GM23338 (cell line): ENCODE data around the gene DLG5. TPM values are rescaled to one million over a fixed set of nuclear protein-coding genes. Genes with fewer than 3 reads are reported as not detected.
A peak's percentile ranks its signal among the peaks of the same experiment; 100 is the strongest.

Source experiments
- ATAC-seq: fragments of 200-7000 bp; cut with Tn5 transposase; 3 replicates; pipeline ENCODE4 v1.9.1; 2020
- DNase-seq: peaks from one replicate; pipeline ENCODE4 v3.0.0-alpha.2; 2015; ENCODE audit warnings: low spot score
- H2AFZ ChIP-seq: fragments of 200-600 bp; sonication (generic); 2 replicates; pipeline ENCODE4 v1.8.0; 2016; ENCODE audit warnings: antibody characterized with exemption, mild to moderate bottlenecking, moderate library complexity
- H3F3A ChIP-seq: fragments of 200-600 bp; sonication (generic); replicated peaks from 2 replicates; pipeline ENCODE4 v1.8.0; 2017; ENCODE audit warnings: antibody characterized with exemption, mixed run types, low read depth
- H3K27ac ChIP-seq: fragments of 200-600 bp; sonication (generic); 2 replicates; pipeline ENCODE4 v1.6.1; 2016; ENCODE audit warnings: low read depth
- H3K27me3 ChIP-seq: fragments of 200-600 bp; sonication (generic); 2 replicates; pipeline ENCODE4 v1.8.0; 2016; ENCODE audit warnings: mild to moderate bottlenecking, mixed run types, moderate library complexity; ENCODE audit not compliant: insufficient read depth
- H3K36me3 ChIP-seq: fragments of 200-600 bp; sonication (generic); 2 replicates; pipeline ENCODE4 v1.8.0; 2016; ENCODE audit warnings: mild to moderate bottlenecking; ENCODE audit not compliant: insufficient read depth
- H3K4me1 ChIP-seq: fragments of 200-600 bp; sonication (generic); 2 replicates; pipeline ENCODE4 v1.8.0; 2016; ENCODE audit warnings: mild to moderate bottlenecking, moderate library complexity; ENCODE audit not compliant: insufficient read depth
- H3K4me2 ChIP-seq: fragments of 200-600 bp; sonication (generic); 2 replicates; pipeline ENCODE4 v1.7.1; 2017; ENCODE audit warnings: mixed run types
- H3K4me3 ChIP-seq: fragments of 200-600 bp; sonication (generic); 2 replicates; pipeline ENCODE4 v1.6.1; 2016; ENCODE audit warnings: mixed run types
- H3K79me2 ChIP-seq: fragments of 200-600 bp; sonication (generic); replicated peaks from 2 replicates; pipeline ENCODE4 v1.8.0; 2017; ENCODE audit warnings: mild to moderate bottlenecking; ENCODE audit not compliant: insufficient read depth
- H3K9me2 ChIP-seq: fragments of 200-600 bp; sonication (generic); 2 replicates; pipeline ENCODE4 v1.8.0; 2017; ENCODE audit not compliant: insufficient read depth
- H4K20me1 ChIP-seq: fragments of 200-600 bp; sonication (generic); replicated peaks from 2 replicates; pipeline ENCODE4 v1.8.0; 2017; ENCODE audit warnings: mild to moderate bottlenecking; ENCODE audit not compliant: insufficient read depth
- H3K27ac Mint-ChIP-seq: 2 replicates; pipeline ENCODE4 v1.8.0; 2020; ENCODE audit warnings: inconsistent platforms, mild to moderate bottlenecking, moderate library complexity, mixed read lengths
- H3K27me3 Mint-ChIP-seq: 3 replicates; pipeline ENCODE4 v1.8.0; 2022; ENCODE audit warnings: low read depth, mild to moderate bottlenecking, moderate library complexity, mixed read lengths, inconsistent platforms; ENCODE audit not compliant: insufficient read depth, poor library complexity
- H3K36me3 Mint-ChIP-seq: 3 replicates; pipeline ENCODE4 v1.8.0; 2021; ENCODE audit warnings: low read depth, mild to moderate bottlenecking, inconsistent platforms, moderate library complexity, mixed read lengths
- H3K4me1 Mint-ChIP-seq: 3 replicates; pipeline ENCODE4 v1.8.0; 2020; ENCODE audit warnings: mild to moderate bottlenecking, inconsistent platforms, mixed read lengths
- H3K4me3 Mint-ChIP-seq: 3 replicates; pipeline ENCODE4 v1.8.0; 2021; ENCODE audit warnings: moderate library complexity, mild to moderate bottlenecking, inconsistent platforms, mixed read lengths
- H3K9me3 Mint-ChIP-seq: 3 replicates; pipeline ENCODE4 v1.8.0; 2020; ENCODE audit warnings: moderate library complexity, mild to moderate bottlenecking, inconsistent platforms, mixed read lengths
- CREB1 ChIP-seq: fragments of 250-450 bp; sonication (Bioruptor Pico); IDR thresholded peaks from 2 replicates; pipeline ENCODE4 v1.5.0; 2020; ENCODE audit warnings: low read depth, mild to moderate bottlenecking, moderate library complexity
- EZH2 ChIP-seq: fragments of 200-600 bp; sonication (generic); IDR thresholded peaks from one replicate; pipeline ENCODE4 v1.8.0; 2017; ENCODE audit warnings: antibody characterized with exemption, mild to moderate bottlenecking, low read depth; ENCODE audit not compliant: unreplicated experiment
- EZH2phosphoT487 ChIP-seq: fragments of 200-600 bp; sonication (generic); IDR thresholded peaks from one replicate; pipeline ENCODE4 v1.8.1; 2018; ENCODE audit warnings: antibody characterized with exemption; ENCODE audit not compliant: unreplicated experiment
- JUNB ChIP-seq: IDR thresholded peaks from one replicate; pipeline ENCODE4 v1.6.1; 2016; ENCODE audit warnings: antibody characterized with exemption; ENCODE audit not compliant: unreplicated experiment
- NANOG ChIP-seq: IDR thresholded peaks from 2 replicates; pipeline ENCODE4 v1.6.1; 2016; ENCODE audit warnings: antibody characterized with exemption, borderline replicate concordance
- POLR2AphosphoS5 ChIP-seq: IDR thresholded peaks from 2 replicates; pipeline ENCODE4 v1.6.1; 2016; ENCODE audit warnings: antibody characterized with exemption, low read depth
- STAT1 ChIP-seq: IDR thresholded peaks from one replicate; pipeline ENCODE4 v1.6.1; 2016; ENCODE audit warnings: antibody characterized with exemption; ENCODE audit not compliant: unreplicated experiment
- ZNF114 ChIP-seq: fragments of 250-450 bp; sonication (Bioruptor Pico); IDR thresholded peaks from 2 replicates; pipeline ENCODE4 v1.5.0; 2020; ENCODE audit warnings: mild to moderate bottlenecking, moderate library complexity
- ZNF331 ChIP-seq: fragments of 250-450 bp; sonication (Bioruptor Pico); IDR thresholded peaks from 2 replicates; pipeline ENCODE4 v1.5.0; 2020; ENCODE audit warnings: low read depth, mild to moderate bottlenecking, moderate library complexity
- polyA plus RNA-seq: library from polyadenylated mRNA; unstranded; fragments of >200 nt; fragmentation: Nextera tagmentation; extraction: Ambion mirVana; gene quantifications from 2 replicates; pipeline ENCODE4 v1.2.1, GENCODE V29; 2016
- total RNA-seq: library from RNA; depleted of rRNA; stranded (reverse); fragments of >200 nt; shearing (Covaris generic); gene quantifications from 2 replicates; pipeline ENCODE4 v1.2.3, GENCODE V29; 2014
- TF ChIP-seq, protein P1 (sequence below): IDR thresholded peaks from one replicate; pipeline ENCODE4 v1.6.1; 2018; ENCODE audit warnings: antibody characterized with exemption; ENCODE audit not compliant: unreplicated experiment
- TF ChIP-seq, protein P2 (sequence below), 2 experiments: fragments of 200-600 bp in 1 of 2; sonication (generic) in 1 of 2; conservative IDR thresholded peaks; 2 replicates each; pipeline versions ENCODE4 v1.5.1 to v1.6.1; 2016 to 2017; ENCODE audit warnings: antibody characterized with exemption in 2 of 2, low read depth in 2 of 2, mild to moderate bottlenecking in 2 of 2, moderate library complexity in 1 of 2
- TF ChIP-seq, protein P3 (sequence below): fragments of 250-450 bp; sonication (Bioruptor Pico); IDR thresholded peaks from 2 replicates; pipeline ENCODE4 v1.5.0; 2020; ENCODE audit warnings: mild to moderate bottlenecking, moderate library complexity
- TF ChIP-seq, protein P4 (sequence below): IDR thresholded peaks from 2 replicates; pipeline ENCODE4 v1.6.1; 2016; ENCODE audit warnings: antibody characterized with exemption

DLG5 gene
- total and polyA plus RNA-seq, 2 experiments from 2014 or later = 7.4 to 66.6 TPM

DNA sequence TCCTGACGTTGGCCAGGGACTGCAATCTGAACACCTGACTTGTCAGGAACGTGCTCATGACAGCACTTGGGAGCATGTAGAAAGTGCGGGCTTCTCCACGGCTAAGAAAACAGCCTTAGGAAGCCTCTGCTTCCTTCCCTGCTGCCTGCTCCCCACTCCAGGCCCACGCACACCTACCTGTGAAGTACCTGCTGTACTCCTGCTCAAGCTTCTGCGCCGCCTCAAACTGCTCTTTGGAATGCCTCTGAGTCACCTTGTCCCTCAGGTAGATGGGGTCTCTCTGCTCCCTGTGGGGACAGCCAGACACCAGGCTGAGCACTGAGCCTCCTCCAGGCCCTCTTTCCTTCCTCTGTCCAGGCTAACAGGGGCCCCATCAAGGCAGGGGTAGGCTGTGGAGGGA is 132.7 kb downstream of the DLG5 start:
- Histone ChIP-seq H3K79me2 (no peaks in the 10 kb centered on the region), H3F3A (no peaks in the 10 kb centered on the region), H4K20me1 (no peaks in the 10 kb centered on the region; the same call in 1 of the 2 replicates), H3K27me3 (no peaks in the 10 kb centered on the region), H3K4me1 (no peaks in the 10 kb centered on the region), H3K4me3 (no peak overlapping the region), H3K9me2 (no peaks in the 10 kb centered on the region), H3K4me2 (no peak overlapping the region), H3K36me3 (peaks cover 8% of the 10 kb centered on the region; the same call in 1 of the 2 replicates), H3K27ac (no peak overlapping the region), H2AFZ (no peak overlapping the region)
- peaks cover 54% of the 10 kb centered on the region for H3K36me3 Mint-ChIP-seq
- H3K27me3 Mint-ChIP-seq = no peaks in the 10 kb centered on the region
- H3K4me3 Mint-ChIP-seq = no peak overlapping the region
- H3K4me1 Mint-ChIP-seq = no peaks in the 10 kb centered on the region; the same call in 2 of the 3 replicates
- no peak for ATAC-seq
- no peak for DNase-seq
- H3K9me3 Mint-ChIP-seq = no peaks in the 10 kb centered on the region
- peak overlapping the region; percentile 58; the same call in 1 of the 2 replicates for H3K27ac Mint-ChIP-seq
- TF ChIP-seq, protein P1, sequence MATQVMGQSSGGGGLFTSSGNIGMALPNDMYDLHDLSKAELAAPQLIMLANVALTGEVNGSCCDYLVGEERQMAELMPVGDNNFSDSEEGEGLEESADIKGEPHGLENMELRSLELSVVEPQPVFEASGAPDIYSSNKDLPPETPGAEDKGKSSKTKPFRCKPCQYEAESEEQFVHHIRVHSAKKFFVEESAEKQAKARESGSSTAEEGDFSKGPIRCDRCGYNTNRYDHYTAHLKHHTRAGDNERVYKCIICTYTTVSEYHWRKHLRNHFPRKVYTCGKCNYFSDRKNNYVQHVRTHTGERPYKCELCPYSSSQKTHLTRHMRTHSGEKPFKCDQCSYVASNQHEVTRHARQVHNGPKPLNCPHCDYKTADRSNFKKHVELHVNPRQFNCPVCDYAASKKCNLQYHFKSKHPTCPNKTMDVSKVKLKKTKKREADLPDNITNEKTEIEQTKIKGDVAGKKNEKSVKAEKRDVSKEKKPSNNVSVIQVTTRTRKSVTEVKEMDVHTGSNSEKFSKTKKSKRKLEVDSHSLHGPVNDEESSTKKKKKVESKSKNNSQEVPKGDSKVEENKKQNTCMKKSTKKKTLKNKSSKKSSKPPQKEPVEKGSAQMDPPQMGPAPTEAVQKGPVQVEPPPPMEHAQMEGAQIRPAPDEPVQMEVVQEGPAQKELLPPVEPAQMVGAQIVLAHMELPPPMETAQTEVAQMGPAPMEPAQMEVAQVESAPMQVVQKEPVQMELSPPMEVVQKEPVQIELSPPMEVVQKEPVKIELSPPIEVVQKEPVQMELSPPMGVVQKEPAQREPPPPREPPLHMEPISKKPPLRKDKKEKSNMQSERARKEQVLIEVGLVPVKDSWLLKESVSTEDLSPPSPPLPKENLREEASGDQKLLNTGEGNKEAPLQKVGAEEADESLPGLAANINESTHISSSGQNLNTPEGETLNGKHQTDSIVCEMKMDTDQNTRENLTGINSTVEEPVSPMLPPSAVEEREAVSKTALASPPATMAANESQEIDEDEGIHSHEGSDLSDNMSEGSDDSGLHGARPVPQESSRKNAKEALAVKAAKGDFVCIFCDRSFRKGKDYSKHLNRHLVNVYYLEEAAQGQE = no peak
- TF ChIP-seq EZH2 = no peak
- no peak for TF ChIP-seq ZNF114 (CRISPR knock-in tag)
- TF ChIP-seq ZNF331 (CRISPR knock-in tag) = no peak
- TF ChIP-seq POLR2AphosphoS5 = no peak
- TF ChIP-seq, protein P2, sequence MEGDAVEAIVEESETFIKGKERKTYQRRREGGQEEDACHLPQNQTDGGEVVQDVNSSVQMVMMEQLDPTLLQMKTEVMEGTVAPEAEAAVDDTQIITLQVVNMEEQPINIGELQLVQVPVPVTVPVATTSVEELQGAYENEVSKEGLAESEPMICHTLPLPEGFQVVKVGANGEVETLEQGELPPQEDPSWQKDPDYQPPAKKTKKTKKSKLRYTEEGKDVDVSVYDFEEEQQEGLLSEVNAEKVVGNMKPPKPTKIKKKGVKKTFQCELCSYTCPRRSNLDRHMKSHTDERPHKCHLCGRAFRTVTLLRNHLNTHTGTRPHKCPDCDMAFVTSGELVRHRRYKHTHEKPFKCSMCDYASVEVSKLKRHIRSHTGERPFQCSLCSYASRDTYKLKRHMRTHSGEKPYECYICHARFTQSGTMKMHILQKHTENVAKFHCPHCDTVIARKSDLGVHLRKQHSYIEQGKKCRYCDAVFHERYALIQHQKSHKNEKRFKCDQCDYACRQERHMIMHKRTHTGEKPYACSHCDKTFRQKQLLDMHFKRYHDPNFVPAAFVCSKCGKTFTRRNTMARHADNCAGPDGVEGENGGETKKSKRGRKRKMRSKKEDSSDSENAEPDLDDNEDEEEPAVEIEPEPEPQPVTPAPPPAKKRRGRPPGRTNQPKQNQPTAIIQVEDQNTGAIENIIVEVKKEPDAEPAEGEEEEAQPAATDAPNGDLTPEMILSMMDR (conservative IDR thresholded peaks at IDR 0.05; ENCODE audit: low read depth in 2 of 2) = no peak
- no peak for TF ChIP-seq STAT1
- TF ChIP-seq EZH2phosphoT487 = no peak
- no peak for TF ChIP-seq JUNB
- TF ChIP-seq, protein P3, sequence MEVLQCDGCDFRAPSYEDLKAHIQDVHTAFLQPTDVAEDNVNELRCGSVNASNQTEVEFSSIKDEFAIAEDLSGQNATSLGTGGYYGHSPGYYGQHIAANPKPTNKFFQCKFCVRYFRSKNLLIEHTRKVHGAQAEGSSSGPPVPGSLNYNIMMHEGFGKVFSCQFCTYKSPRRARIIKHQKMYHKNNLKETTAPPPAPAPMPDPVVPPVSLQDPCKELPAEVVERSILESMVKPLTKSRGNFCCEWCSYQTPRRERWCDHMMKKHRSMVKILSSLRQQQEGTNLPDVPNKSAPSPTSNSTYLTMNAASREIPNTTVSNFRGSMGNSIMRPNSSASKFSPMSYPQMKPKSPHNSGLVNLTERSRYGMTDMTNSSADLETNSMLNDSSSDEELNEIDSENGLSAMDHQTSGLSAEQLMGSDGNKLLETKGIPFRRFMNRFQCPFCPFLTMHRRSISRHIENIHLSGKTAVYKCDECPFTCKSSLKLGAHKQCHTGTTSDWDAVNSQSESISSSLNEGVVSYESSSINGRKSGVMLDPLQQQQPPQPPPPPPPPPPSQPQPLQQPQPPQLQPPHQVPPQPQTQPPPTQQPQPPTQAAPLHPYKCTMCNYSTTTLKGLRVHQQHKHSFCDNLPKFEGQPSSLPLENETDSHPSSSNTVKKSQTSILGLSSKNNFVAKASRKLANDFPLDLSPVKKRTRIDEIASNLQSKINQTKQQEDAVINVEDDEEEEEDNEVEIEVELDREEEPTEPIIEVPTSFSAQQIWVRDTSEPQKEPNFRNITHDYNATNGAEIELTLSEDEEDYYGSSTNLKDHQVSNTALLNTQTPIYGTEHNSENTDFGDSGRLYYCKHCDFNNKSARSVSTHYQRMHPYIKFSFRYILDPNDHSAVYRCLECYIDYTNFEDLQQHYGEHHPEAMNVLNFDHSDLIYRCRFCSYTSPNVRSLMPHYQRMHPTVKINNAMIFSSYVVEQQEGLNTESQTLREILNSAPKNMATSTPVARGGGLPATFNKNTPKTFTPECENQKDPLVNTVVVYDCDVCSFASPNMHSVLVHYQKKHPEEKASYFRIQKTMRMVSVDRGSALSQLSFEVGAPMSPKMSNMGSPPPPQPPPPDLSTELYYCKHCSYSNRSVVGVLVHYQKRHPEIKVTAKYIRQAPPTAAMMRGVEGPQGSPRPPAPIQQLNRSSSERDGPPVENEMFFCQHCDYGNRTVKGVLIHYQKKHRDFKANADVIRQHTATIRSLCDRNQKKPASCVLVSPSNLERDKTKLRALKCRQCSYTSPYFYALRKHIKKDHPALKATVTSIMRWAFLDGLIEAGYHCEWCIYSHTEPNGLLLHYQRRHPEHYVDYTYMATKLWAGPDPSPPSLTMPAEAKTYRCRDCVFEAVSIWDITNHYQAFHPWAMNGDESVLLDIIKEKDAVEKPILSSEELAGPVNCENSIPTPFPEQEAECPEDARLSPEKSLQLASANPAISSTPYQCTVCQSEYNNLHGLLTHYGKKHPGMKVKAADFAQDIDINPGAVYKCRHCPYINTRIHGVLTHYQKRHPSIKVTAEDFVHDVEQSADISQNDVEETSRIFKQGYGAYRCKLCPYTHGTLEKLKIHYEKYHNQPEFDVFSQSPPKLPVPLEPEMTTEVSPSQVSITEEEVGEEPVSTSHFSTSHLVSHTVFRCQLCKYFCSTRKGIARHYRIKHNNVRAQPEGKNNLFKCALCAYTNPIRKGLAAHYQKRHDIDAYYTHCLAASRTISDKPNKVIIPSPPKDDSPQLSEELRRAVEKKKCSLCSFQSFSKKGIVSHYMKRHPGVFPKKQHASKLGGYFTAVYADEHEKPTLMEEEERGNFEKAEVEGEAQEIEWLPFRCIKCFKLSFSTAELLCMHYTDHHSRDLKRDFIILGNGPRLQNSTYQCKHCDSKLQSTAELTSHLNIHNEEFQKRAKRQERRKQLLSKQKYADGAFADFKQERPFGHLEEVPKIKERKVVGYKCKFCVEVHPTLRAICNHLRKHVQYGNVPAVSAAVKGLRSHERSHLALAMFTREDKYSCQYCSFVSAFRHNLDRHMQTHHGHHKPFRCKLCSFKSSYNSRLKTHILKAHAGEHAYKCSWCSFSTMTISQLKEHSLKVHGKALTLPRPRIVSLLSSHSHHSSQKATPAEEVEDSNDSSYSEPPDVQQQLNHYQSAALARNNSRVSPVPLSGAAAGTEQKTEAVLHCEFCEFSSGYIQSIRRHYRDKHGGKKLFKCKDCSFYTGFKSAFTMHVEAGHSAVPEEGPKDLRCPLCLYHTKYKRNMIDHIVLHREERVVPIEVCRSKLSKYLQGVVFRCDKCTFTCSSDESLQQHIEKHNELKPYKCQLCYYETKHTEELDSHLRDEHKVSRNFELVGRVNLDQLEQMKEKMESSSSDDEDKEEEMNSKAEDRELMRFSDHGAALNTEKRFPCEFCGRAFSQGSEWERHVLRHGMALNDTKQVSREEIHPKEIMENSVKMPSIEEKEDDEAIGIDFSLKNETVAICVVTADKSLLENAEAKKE (CRISPR knock-in tag) = no peak
- TF ChIP-seq CREB1 = no peak
- no peak for TF ChIP-seq NANOG
- TF ChIP-seq, protein P4, sequence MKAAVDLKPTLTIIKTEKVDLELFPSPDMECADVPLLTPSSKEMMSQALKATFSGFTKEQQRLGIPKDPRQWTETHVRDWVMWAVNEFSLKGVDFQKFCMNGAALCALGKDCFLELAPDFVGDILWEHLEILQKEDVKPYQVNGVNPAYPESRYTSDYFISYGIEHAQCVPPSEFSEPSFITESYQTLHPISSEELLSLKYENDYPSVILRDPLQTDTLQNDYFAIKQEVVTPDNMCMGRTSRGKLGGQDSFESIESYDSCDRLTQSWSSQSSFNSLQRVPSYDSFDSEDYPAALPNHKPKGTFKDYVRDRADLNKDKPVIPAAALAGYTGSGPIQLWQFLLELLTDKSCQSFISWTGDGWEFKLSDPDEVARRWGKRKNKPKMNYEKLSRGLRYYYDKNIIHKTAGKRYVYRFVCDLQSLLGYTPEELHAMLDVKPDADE = no peak
